Heart right ventricle (tissue), 16 donors: ENCODE data around the gene INTS4. TPM values are rescaled to one million over a fixed set of nuclear protein-coding genes. Genes with fewer than 3 reads are reported as not detected.
"Not testable (repeated sequence)": the region's sequence is repeated elsewhere in the genome, so short reads cannot be mapped to it uniquely, and the experiment has no call there.

Source experiments
- ATAC-seq, 8 donors: fragments of 200-7000 bp; cut with Tn5 transposase; one replicate each; pipeline ENCODE4 v1.9.1; 2020; ENCODE audit warnings: mild to moderate bottlenecking in 8 of 8, moderate library complexity in 8 of 8, moderate number of reproducible peaks in 1 of 8
- DNase-seq, 2 donors: peaks; one replicate each; pipeline ENCODE4 v3.0.0-alpha.2; 2020
- H3K27ac ChIP-seq, 10 donors: fragments of 200-600 bp; sonication (generic) in 2 of 10; one replicate each; pipeline versions ENCODE4 v1.5.0 to v1.8.0; 2020 to 2022; ENCODE audit warnings: mild to moderate bottlenecking in 3 of 10
- H3K27me3 ChIP-seq, 7 donors: fragments of 200-600 bp; one replicate each; pipeline ENCODE4 v1.8.0; 2021 to 2022; ENCODE audit warnings: mild to moderate bottlenecking in 2 of 7
- H3K36me3 ChIP-seq, 9 donors: fragments of 200-600 bp; sonication (generic) in 1 of 9; one replicate each; pipeline versions ENCODE4 v1.5.0 to v1.8.0; 2020 to 2022; ENCODE audit warnings: mild to moderate bottlenecking in 2 of 9
- H3K4me1 ChIP-seq, 9 donors: fragments of 200-600 bp; sonication (generic) in 1 of 9; one replicate each; pipeline versions ENCODE4 v1.5.0 to v1.8.0; 2020 to 2022; ENCODE audit warnings: mild to moderate bottlenecking in 4 of 9
- H3K4me3 ChIP-seq, 10 donors: fragments of 200-600 bp; sonication (generic) in 2 of 10; one replicate each; pipeline versions ENCODE4 v1.5.0 to v1.8.0; 2020 to 2022; ENCODE audit warnings: mild to moderate bottlenecking in 7 of 10, moderate library complexity in 2 of 10
- H3K9me3 ChIP-seq, 11 donors: fragments of 200-600 bp in 10 of 11; sonication (generic) in 2 of 11; one replicate each; pipeline versions ENCODE4 v1.5.0 to v1.8.0; 2013 to 2022; ENCODE audit warnings: mild to moderate bottlenecking in 2 of 11, control low read depth in 1 of 11, moderate library complexity in 1 of 11
- CTCF ChIP-seq, 9 donors: fragments of 200-600 bp; sonication (generic) in 2 of 9; IDR thresholded peaks; one replicate each; pipeline versions ENCODE4 v1.5.0 to v1.8.0; 2021 to 2022; ENCODE audit warnings: antibody characterized with exemption in 9 of 9, mild to moderate bottlenecking in 5 of 9, moderate library complexity in 1 of 9
- WGBS, 2 donors: extraction: QIAGEN DNeasy Blood & Tissue Kit; methylation state at CpG; one replicate each; pipeline ENCODE4 v1.1.7; 2013; ENCODE audit warnings: inconsistent platforms in 1 of 2; 5-methylcytosine and 5-hydroxymethylcytosine counted together
- intact Hi-C, 10 donors: fragments of 100-400 bp; cut with DNase I; formaldehyde crosslinking; loops; one replicate each; pipeline versions ENCODE4 v1.11.1 to v1.14.2; 2022
- polyA plus RNA-seq, 2 donors: library from polyadenylated mRNA; stranded (reverse); fragments of 200-250 nt; gene quantifications; one replicate each; pipeline ENCODE4 v1.2.3, GENCODE V29; 2013
- total RNA-seq, 10 donors: library from RNA; stranded (reverse); fragmentation: NEBNext Ultra II Directional in 3 of 10; extraction: Animal tissue kit (Norgen Biotek cat#: 25700) in 3 of 10; gene quantifications; one replicate each; pipeline versions ENCODE4 v1.2.1 to v1.2.4, GENCODE V29; 2021 to 2023
- donor health status: Arrhythmogenic right ventricular cardiomyopathy.
- donor health status: ischemic (EF 13 %, LVEDD 7.1; RV severe dilation, severe dysfunction).
- donor health status: healthy with polysubstance abuse.
- donor health status: DM: no; HTN: yes; CAD: no.
- donor health status: DM: no; HTN: no; CAD: no.
- donor health status: ischemic (EF 25% LVEDD 6.9; RV normal size, moderate dysfunction).
- donor health status: ischemic (EF 25% LVEDD 5.7; RV mildly dilated, moderate dysfunction).
- donor health status: healthy.
- donor health status: DM: yes; HTN: yes; CAD: no.
- donor health status: Ischemic cardiomyopathy.
- donor health status: ischemic (EF 35%, LVEDD 5.7; RV mildly dilated, moderate dysfunction).
- donor health status: nonischemic (EF 11% LVEDD 7.7; RV severe dilation, severe dysfunction).
- donor health status: DM: yes; HTN: yes; CAD: no.
- donor health status: PGD.
- donor health status: ischemic (EF 29% LVEDD 5.4; RV normal size, mild dysfunction).
- donor health status: nonischemic (EF 23%, LVEDD 6.1; RV moderate dilation, normal function).

INTS4 gene
- total and polyA plus RNA-seq, 12 donors, result 12.2 to 20.2 (median 16.1) TPM

GRCh38 chr11:77913608-77914306, 80.7 kb downstream of the INTS4 start:
- DNase-seq, intact Hi-C loops, ATAC-seq, H3K4me3 ChIP-seq, H3K9me3 ChIP-seq, H3K27me3 ChIP-seq: not testable (repeated sequence)
- 69 to 92% methylated on average over 3 of the region's 4 CpGs for WGBS, 2 donors
- peak overlapping the region in 1 of 10 donors; percentile 15 for H3K27ac ChIP-seq
- H3K36me3 ChIP-seq, result peaks cover 0 to 58% (median 5%) of the 10 kb centered on the region in 9 donors
- peaks cover 0 to 14% (median 8%) of the 10 kb centered on the region in 9 donors for H3K4me1 ChIP-seq

- H3K27ac ChIP-seq, ATAC-seq, DNase-seq, intact Hi-C loops, H3K4me3 ChIP-seq, H3K9me3 ChIP-seq, H3K27me3 ChIP-seq: not testable (repeated sequence)
- 92 to 97% methylated on average over 6 of the region's 6 CpGs for WGBS, 2 donors
- peaks cover 0 to 60% (median 6%) of the 10 kb centered on the region in 9 donors for H3K36me3 ChIP-seq
- H3K4me1 ChIP-seq, result peaks cover 0 to 14% (median 8%) of the 10 kb centered on the region in 9 donors
Observed at GRCh38 chr11:77910828-77911227, 83.6 kb downstream of the INTS4 start.

GRCh38 chr11:77909277-77909676, 85.2 kb downstream of the INTS4 start:
- Histone ChIP-seq H3K4me1 (peaks cover 0 to 7% (median 2%) of the 10 kb centered on the region in 9 donors), H3K27ac (no peak overlapping the region), H3K9me3 (no peaks in the 10 kb centered on the region), H3K27me3 (no peaks in the 10 kb centered on the region), H3K36me3 (peaks cover 0 to 55% (median 6%) of the 10 kb centered on the region in 9 donors), H3K4me3 (no peak overlapping the region)
- WGBS, 2 donors, result 86 to 98% methylated on average over 2 of the region's 2 CpGs
- DNase-seq (no peak), ATAC-seq (no peak)
- TF ChIP-seq CTCF (IDR thresholded peaks at IDR 0.05), result no peak
- intact Hi-C loops, result no loop called here

DNA sequence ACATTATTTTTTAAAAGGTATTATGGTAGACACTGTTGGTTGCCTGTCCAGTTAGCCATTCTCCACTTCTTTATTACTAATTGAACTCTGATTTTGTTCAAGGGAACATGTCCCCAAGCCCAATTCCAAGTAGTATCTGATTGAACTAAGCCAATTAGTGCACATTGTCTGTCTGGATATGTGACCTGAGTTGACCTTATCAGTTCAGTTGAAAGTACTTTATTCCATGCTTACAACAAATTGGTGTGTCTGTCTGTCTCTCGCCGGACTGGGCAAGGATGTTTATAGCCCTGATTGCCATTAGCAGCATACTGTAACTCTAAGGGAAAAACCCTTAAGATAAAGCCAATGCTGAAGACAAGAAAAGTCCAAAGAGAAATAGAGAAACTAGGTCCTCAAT, 85.6 kb downstream of the INTS4 start:
- TF ChIP-seq CTCF (IDR thresholded peaks at IDR 0.05), result no peak
- no peak for ATAC-seq
- intact Hi-C loops, result no loop called here
- 94 to 95% methylated on average over 2 of the region's 2 CpGs for WGBS, 2 donors
- Histone ChIP-seq H3K27me3 (no peaks in the 10 kb centered on the region), H3K36me3 (peaks cover 0 to 59% (median 6%) of the 10 kb centered on the region in 9 donors), H3K4me3 (no peak overlapping the region), H3K9me3 (no peaks in the 10 kb centered on the region), H3K27ac (no peak overlapping the region), H3K4me1 (peaks cover 0 to 2% (median 0%) of the 10 kb centered on the region in 9 donors)
- DNase-seq, result no peak

- ATAC-seq, H3K4me1 ChIP-seq, H3K27ac ChIP-seq, intact Hi-C loops, H3K4me3 ChIP-seq, DNase-seq, H3K27me3 ChIP-seq, H3K9me3 ChIP-seq: not testable (repeated sequence)
- 71 to 76% methylated on average over 1 of the region's 1 CpG for WGBS, 2 donors
- H3K36me3 ChIP-seq, result peaks cover 0 to 74% (median 13%) of the 10 kb centered on the region in 9 donors
Observed at GRCh38 chr11:77894949-77895348, 99.5 kb downstream of the INTS4 start.

DNA sequence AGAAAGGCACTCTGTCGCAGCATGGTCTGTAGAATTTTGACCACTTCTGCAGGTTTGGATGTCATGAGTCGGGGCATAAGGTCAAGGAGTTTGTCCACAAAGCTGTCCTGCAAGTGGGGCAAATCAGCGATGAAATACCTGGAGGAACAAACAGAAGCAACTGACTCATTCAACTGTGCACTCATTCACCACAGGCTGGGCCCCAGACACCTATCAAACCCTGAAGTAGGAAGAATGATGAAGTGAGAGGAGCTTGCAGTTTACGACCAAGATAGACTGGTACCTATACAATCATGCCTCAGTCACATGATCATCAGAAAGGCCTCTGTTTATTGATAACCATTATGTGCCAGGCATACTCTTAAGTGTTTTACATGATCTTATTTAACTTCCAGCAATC, 102.8 kb downstream of the INTS4 start:
- intact Hi-C loops, DNase-seq, H3K4me1 ChIP-seq, H3K27me3 ChIP-seq, ATAC-seq, H3K9me3 ChIP-seq, H3K27ac ChIP-seq, H3K4me3 ChIP-seq: not testable (repeated sequence)
- H3K36me3 ChIP-seq, result peaks cover 0 to 67% (median 13%) of the 10 kb centered on the region in 9 donors
- WGBS, 2 donors, result 96 to 97% methylated on average over 3 to 4 of the region's 4 CpGs

GRCh38 chr11:77891256-77891655, 103.2 kb downstream of the INTS4 start:
- H3K27ac ChIP-seq, H3K9me3 ChIP-seq, H3K4me3 ChIP-seq, H3K4me1 ChIP-seq, ATAC-seq, H3K27me3 ChIP-seq, intact Hi-C loops, DNase-seq: not testable (repeated sequence)
- 94 to 96% methylated on average over 7 of the region's 7 CpGs for WGBS, 2 donors
- peaks cover 0 to 70% (median 13%) of the 10 kb centered on the region in 9 donors for H3K36me3 ChIP-seq

DNA sequence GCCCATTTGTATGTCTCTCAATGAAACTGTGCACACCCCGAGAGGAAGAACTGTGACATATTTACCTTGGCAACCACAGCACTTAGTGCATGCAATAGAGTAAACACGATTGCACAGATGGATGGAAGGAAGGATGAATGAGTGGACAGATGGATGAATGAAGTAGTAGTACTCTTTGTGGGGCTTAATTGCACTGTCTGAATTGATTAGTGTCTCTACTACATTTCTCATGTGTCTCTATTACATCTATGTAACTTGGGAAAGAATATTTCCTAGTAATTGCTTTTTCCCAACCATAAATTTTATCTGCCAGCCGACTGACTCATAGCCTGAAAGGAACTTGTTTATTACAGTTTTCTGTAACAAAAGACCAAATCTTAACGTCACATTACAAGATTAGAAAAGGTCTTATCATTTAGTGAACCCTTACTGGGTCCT, 103.8 kb downstream of the INTS4 start:
- peaks cover 0 to 73% (median 13%) of the 10 kb centered on the region in 9 donors for H3K36me3 ChIP-seq
- H3K27me3 ChIP-seq, DNase-seq, H3K4me1 ChIP-seq, intact Hi-C loops, H3K9me3 ChIP-seq, H3K27ac ChIP-seq, H3K4me3 ChIP-seq: not testable (repeated sequence)
- ATAC-seq, result peak in 1 of 8 donors; percentile 17
- 58 to 60% methylated on average over 4 of the region's 4 CpGs for WGBS, 2 donors

- H3K27me3 ChIP-seq, H3K9me3 ChIP-seq, H3K27ac ChIP-seq, DNase-seq, intact Hi-C loops, ATAC-seq, H3K4me3 ChIP-seq, H3K4me1 ChIP-seq: not testable (repeated sequence)
- peaks cover 0 to 77% (median 13%) of the 10 kb centered on the region in 9 donors for H3K36me3 ChIP-seq
Observed at GRCh38 chr11:77890100-77890614, 104.3 kb downstream of the INTS4 start.
